Measurements from ENCODE around the gene FAH.

DNA sequence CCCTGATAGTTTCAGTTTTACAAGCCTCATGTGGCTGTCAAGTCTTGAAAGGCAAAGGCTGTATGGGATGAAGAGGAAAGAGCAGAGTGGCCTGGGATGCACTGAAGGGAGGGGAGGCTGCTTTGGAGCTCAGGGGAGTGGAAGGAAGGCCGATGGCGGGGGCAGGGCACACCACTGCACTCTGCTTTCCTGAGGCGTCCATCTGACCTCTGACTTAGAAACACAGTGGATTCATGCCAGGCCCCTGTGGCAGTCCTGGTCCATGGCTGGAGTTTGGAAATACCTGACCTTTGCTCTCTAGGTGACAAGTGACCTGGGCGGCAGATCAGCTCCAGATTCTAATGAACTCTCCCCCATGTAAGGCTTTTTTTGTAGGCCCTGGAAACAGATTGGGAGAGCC is 19.0 kb downstream of the FAH start:
- TF ChIP-seq, protein P1, sequence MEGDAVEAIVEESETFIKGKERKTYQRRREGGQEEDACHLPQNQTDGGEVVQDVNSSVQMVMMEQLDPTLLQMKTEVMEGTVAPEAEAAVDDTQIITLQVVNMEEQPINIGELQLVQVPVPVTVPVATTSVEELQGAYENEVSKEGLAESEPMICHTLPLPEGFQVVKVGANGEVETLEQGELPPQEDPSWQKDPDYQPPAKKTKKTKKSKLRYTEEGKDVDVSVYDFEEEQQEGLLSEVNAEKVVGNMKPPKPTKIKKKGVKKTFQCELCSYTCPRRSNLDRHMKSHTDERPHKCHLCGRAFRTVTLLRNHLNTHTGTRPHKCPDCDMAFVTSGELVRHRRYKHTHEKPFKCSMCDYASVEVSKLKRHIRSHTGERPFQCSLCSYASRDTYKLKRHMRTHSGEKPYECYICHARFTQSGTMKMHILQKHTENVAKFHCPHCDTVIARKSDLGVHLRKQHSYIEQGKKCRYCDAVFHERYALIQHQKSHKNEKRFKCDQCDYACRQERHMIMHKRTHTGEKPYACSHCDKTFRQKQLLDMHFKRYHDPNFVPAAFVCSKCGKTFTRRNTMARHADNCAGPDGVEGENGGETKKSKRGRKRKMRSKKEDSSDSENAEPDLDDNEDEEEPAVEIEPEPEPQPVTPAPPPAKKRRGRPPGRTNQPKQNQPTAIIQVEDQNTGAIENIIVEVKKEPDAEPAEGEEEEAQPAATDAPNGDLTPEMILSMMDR (IDR thresholded peaks at IDR 0.05; ENCODE audit: low read depth, low read length, poor library complexity, severe bottlenecking), result no peak
- no peak for TF ChIP-seq EZH2phosphoT487 (IDR thresholded peaks at IDR 0.05; ENCODE audit: borderline replicate concordance, low read length)

Measured in DOHH2 (cell line).